ENCODE data around the gene DMP1.

Gene DMP1, protein sequence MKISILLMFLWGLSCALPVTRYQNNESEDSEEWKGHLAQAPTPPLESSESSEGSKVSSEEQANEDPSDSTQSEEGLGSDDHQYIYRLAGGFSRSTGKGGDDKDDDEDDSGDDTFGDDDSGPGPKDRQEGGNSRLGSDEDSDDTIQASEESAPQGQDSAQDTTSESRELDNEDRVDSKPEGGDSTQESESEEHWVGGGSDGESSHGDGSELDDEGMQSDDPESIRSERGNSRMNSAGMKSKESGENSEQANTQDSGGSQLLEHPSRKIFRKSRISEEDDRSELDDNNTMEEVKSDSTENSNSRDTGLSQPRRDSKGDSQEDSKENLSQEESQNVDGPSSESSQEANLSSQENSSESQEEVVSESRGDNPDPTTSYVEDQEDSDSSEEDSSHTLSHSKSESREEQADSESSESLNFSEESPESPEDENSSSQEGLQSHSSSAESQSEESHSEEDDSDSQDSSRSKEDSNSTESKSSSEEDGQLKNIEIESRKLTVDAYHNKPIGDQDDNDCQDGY

DNA sequence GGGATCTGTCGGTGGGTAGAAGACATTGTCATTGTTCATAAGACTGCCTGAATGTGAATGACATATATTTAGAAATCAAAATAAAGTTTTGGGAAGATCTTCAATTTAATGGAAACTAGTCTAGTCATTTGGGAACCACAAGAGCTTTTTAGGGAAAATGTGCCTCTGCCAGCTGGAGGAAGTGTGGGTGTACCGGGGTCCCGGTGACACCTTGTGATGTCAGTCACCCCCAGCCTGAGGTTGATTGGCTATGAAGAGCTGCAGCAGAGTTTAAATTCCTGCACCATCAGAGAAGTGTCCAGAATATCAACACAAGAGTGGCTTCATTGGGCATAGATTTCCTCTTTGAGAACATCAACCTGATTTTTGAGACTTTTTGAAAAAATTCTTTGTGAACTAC lies at the start of gene DMP1:
DMP1 (plus strand) TSS at position 301 of the 400 bp plus-strand sequence. CDS start 6,213 bp downstream, outside the sequence.
- DNase-seq, result no peak

GRCh38 chr4:87601361-87601760 lies 48.7 kb upstream of the DMP1 start:
- DNase-seq, result no peak

DNA sequence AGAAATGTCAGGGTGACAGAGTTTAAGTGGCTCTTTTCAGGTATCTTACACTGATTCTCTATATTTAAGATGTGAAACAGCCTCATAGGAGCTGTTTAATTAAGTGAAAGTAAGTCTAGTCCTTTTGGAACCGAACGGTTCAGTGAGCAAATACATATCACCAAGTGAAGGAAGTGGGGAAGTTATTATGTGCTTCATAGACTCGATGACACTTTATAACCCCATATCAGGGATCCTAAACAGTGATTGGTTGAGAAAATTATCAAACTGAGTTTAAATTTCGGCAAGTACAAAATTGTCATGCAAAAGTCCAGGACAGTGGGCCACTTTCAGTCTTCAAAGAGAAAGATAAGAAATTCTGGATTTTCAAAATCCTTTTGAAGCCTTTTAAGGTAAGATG lies 41.9 kb upstream of the DMP1 start, which contains the start of gene DSPP:
DSPP (plus strand) TSS at position 301 of the 400 bp plus-strand sequence. CDS start 2,380 bp downstream, outside the sequence.
- no peak for DNase-seq

DNA sequence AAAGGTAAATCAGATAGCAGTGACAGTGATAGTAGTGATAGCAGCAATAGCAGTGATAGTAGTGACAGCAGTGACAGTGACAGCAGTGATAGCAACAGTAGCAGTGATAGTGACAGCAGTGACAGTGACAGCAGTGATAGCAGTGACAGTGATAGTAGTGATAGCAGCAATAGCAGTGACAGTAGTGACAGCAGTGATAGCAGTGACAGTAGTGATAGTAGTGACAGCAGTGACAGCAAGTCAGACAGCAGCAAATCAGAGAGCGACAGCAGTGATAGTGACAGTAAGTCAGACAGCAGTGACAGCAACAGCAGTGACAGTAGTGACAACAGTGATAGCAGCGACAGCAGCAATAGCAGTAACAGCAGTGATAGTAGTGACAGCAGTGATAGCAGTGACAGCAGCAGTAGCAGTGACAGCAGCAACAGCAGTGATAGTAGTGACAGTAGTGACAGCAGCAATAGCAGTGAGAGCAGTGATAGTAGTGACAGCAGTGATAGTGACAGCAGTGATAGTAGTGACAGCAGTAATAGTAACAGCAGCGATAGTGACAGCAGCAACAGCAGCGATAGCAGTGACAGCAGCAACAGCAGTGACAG lies 35.7 kb upstream of the DMP1 start:
- DNase-seq, result no peak

DNA sequence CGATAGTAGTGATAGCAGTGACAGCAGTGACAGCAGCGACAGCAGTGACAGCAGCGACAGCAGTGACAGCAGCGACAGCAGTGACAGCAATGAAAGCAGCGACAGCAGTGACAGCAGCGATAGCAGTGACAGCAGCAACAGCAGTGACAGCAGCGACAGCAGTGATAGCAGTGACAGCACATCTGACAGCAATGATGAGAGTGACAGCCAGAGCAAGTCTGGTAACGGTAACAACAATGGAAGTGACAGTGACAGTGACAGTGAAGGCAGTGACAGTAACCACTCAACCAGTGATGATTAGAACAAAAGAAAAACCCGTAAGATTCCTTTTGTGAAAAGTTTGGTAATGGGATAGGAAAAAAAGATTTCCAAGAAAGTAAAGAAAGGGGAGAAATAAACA lies 33.8 kb upstream of the DMP1 start:
- no peak for DNase-seq

GRCh38 chr4:87620086-87620485 lies 30.0 kb upstream of the DMP1 start:
- no peak for DNase-seq

GRCh38 chr4:87620491-87620890 lies 29.6 kb upstream of the DMP1 start:
- DNase-seq, result no peak

GRCh38 chr4:87622303-87622702 lies 27.8 kb upstream of the DMP1 start:
- no peak for DNase-seq

GRCh38 chr4:87624698-87625097 lies 25.4 kb upstream of the DMP1 start:
- no peak for DNase-seq

DNA sequence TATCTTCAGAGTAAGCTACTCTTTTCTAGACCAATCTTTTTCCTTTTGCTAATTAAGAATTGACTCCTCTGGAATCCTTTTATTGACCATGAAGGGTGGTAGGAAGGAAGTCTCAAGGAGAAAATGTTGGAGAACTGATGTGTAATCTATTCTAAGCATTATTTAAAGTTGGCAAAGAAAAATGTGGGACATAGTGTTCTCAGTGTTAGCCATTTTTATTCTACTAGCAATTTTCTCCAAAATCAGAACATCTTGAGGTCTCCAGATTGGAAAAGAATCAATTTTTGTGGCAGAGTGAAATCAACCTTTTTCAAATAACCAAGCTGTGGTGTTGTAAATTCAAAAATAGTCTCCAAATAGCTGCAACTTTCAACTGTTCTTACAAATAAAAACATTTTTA lies 18.4 kb upstream of the DMP1 start:
- DNase-seq, result no peak

DNA sequence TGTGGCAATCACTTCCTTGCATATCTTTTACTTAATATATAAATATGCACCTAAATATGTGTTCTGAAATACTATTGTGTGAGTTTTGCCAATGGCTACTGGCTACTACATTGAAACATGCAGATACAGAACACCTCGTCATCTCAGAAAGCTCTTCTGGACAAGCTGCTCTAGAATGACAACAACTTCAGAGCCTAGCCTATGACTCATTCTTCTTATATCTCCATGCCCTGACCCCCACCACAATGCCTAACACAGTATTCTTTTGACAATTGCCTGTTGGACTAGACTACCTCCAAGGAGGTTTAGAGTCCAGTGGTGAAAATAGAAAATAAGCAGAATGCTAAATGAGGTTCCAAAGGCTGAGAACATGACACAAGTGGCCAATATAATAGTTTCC lies 17.6 kb upstream of the DMP1 start:
- DNase-seq, result no peak

DNA sequence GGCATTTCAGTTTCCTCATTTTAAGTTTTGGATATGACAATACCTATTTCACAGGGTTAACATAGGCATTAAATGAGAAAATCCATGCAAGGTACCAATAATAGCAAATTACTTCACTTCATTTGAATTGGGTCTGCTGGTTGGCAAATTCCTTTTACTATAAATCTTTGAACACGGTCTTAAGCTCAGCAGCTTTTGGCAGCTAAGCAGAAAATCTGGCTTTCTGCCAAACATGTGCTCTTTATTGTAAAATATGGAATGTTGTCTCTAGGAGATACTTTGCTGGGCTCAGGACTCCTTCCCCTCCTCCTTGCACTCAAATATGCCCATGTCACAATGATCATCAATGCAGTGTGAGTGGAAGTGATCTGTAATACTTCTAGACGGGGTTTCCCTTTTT lies 16.8 kb upstream of the DMP1 start:
- peak; percentile 22 for DNase-seq

DNA sequence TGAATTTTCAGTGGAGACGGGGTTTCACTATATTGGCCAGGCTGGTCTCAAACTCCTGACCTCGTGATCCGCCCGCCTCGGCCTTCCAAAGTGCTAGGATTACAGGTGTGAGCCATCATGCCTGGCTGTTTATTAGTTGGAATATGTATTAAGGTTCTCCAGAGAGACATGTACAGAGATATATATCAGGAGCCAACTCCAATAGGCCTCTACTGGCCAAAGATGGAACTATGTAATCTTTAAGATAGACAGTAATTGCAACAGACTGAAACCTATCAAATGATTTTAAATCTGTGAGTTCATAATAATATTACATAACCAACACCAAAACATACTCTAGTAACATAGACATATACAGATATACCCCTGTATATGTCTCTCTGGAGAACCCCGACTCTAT lies 5.8 kb upstream of the DMP1 start:
- no peak for DNase-seq

DNA sequence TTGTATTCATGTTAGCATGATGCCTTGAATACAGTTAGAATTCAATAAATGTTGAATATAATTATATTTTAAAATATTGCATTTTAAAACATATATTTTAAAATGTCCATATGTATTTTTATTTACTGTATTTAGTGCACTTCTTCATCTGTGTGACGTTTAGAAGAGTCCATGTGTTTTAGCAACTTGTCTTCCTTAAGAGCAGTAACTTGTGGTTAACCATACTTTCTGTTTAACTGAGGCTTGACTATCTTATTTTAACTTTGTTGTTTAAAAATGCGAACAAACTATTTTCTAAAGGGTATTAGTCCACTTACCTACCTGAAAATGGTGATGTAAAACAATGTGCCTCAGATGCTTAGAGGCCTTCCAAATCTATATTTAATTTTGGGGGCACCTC lies 858 bp downstream of the DMP1 start:
- DNase-seq, result no peak

GRCh38 chr4:87651941-87652340 lies 1.9 kb downstream of the DMP1 start:
- no peak for DNase-seq

DNA sequence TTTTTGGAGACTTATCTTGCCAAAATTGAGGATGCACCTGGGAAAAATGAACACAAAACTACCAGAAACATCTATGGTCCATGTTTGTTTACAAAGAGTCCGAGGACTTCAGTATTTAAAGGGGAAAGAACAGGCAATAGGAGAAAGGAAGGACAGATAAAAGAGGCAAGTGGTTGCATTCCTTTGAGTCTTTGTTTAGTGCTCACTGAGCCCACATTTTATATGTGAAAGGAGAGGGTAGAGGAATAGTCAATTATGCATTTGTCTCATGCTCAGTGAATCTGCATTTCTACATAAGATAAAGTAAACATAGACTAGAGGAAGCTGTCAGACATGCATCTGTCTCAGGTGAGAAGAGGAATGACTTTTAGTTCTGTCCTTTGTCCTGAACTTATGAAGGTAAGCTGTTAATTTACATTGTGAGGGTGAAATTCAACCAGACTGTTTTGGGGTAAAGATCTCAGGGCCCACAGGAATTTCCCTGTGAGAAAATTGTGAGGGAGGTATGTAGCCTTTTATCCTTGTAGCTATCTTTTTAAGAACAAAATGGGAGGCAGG lies 4.5 kb downstream of the DMP1 start:
- DNase-seq, result no peak

DNA sequence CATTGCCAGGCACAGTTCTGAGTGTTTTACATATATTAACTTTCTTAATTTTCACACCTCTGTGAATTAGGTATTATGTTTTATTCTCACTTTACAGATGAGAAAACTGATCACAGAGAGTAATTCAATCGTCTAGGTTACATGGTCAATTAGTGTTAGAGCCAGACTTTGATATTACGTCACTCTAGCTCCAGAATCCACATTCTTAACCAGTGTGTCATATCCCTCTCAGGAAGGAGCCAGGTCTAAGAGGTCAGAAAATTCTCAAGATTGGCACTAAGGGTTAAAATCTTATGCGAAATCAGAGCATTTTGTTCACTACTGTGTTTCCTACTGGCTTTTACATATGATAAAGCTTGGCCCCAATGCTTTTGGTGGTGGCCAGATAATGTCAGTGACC lies 7.4 kb downstream of the DMP1 start:
- no peak for DNase-seq

DNA sequence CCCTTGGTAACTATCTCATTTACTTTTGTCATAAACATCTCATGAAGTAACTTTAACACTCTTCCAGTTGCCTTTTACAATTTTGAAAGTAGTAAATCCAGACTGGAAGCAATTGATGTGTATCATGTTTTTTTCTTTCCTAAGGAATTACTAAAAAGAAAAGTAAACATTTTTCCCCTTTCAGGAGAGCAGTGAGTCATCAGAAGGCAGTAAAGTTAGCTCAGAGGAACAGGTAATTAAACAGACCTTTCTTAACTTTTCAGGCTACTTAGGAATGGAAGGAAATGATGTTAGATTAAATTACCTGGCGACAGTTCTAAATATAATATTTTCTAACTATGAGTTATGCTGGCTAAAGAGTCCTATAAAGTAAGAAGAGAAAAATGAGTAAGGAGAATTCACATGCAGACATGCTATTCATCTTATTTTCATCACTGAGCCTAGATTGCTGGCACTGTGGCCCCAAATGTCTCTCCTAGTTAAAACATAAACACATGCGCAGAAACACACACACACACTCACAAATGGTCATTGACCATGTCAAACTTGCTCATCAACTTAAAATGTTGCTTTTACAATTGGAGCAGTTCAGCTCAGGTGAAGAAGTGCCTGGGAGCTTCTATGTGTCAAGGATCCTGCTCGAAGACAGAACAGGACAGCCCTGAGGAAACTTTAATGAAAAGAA lies 9.3 kb downstream of the DMP1 start:
- no peak for DNase-seq

DNA sequence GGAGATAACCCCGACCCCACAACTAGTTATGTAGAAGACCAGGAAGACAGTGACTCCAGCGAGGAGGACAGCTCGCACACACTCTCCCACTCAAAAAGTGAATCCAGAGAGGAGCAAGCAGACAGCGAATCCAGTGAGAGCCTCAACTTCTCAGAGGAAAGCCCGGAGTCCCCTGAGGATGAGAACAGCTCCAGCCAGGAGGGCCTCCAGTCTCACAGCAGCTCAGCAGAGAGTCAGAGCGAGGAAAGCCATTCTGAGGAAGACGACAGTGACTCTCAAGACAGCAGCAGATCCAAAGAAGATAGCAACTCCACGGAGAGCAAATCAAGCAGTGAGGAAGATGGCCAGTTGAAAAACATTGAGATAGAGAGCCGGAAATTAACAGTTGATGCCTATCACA lies 12.8 kb downstream of the DMP1 start:
- no peak for DNase-seq

GRCh38 chr4:87669373-87669772 lies 19.3 kb downstream of the DMP1 start:
- peak; percentile 12 for DNase-seq

DNA sequence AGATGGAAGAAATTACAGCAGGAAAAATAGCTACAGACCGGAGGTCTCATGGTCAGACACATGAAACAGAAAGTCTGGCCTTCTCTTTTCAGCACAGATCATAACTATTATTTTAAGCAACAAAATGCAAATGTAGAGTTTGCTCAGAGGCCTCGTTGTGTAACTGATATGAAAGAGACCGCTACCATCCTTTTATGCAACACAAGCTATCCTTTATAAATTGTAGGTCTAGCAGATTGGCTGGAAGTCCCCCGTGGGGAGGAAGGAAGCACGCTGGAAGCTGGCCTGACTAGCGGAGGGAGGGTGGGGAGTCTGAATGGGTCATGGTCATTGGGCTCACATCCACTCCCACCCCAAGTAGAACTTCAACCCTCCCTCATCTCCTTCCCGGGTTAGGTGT lies 27.7 kb downstream of the DMP1 start:
- DNase-seq, result no peak

- peak; percentile 11 for DNase-seq
These were observed 29.5 kb downstream of the DMP1 start for GRCh38 chr4:87679449-87680169.

GRCh38 chr4:87680271-87680670 lies 30.2 kb downstream of the DMP1 start:
- no peak for DNase-seq
